ENCODE results near the gene HID1.

The HID1 gene

GRCh38 chr17:75003070-75003956 is 30.8 kb upstream of the HID1 start:
- Histone ChIP-seq H3K9ac (no peak overlapping the region), H3K4me2 (no peak overlapping the region), H3K79me2 (ENCODE audit: insufficient read depth, low read depth) (no peaks in the 10 kb centered on the region)

DNA sequence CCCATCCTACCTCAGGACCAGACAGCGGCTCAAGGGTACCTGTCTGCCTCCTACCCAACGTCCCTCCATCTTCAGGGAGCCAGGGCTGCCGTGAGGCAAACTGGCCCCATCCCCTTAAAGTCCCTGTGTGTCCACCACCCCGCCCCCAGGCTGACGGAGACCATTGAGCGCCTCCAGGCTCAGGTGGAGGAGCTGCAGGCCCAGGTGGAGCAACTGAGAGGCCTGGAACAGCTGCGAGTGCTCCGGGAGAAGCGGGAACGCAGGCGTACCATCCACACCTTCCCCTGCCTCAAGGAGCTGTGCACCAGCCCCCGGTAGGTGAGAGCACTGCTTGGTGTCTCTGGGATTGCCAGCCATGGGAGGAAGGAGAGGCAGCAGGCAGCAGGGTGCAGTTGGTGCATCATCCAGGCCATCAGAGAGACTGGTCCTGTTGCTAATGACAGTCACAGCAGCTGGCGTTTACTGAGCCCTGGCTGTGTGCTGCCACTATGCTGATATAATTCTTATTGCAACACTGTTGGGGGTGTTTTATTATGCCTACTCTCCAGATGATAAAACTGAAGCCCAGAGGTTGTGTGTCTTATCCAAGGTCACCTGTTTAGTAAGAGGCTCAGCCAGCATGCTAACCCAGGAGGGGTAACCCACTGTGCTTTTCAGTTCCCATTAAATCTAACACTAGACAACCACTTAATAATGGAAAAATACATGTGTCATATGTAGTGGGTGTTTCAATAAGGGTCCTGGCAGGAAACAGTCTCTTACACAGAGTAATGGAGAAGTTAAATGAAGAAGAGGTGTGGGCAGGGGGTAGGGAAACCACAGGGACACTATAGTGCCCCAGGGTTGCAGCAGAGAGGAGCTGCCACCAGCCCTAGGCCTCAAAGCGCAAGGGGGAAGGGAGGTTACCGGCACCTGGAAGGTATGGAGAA is 29.6 kb upstream of the HID1 start:
- no peak overlapping the region for H3K4me3 ChIP-seq (IDR thresholded peaks at IDR 0.05; ENCODE audit: insufficient read depth, low read depth, low read length)
- H3K9ac ChIP-seq, result no peak overlapping the region
- H2AFZ ChIP-seq (ENCODE audit: low read depth), result no peak overlapping the region
- TF ChIP-seq, protein P1, sequence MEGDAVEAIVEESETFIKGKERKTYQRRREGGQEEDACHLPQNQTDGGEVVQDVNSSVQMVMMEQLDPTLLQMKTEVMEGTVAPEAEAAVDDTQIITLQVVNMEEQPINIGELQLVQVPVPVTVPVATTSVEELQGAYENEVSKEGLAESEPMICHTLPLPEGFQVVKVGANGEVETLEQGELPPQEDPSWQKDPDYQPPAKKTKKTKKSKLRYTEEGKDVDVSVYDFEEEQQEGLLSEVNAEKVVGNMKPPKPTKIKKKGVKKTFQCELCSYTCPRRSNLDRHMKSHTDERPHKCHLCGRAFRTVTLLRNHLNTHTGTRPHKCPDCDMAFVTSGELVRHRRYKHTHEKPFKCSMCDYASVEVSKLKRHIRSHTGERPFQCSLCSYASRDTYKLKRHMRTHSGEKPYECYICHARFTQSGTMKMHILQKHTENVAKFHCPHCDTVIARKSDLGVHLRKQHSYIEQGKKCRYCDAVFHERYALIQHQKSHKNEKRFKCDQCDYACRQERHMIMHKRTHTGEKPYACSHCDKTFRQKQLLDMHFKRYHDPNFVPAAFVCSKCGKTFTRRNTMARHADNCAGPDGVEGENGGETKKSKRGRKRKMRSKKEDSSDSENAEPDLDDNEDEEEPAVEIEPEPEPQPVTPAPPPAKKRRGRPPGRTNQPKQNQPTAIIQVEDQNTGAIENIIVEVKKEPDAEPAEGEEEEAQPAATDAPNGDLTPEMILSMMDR (conservative IDR thresholded peaks at IDR 0.05; ENCODE audit: low read depth, low read length), result no peak
- no peaks in the 10 kb centered on the region for H4K20me1 ChIP-seq (ENCODE audit: insufficient read depth)
- H3K27ac ChIP-seq, result no peak overlapping the region
- no peaks in the 10 kb centered on the region for H3K27me3 ChIP-seq (ENCODE audit: insufficient read depth, low read depth)
- no peaks in the 10 kb centered on the region for H3K36me3 ChIP-seq (ENCODE audit: insufficient read depth)
- H3K4me1 ChIP-seq (ENCODE audit: low read depth, poor library complexity, severe bottlenecking), result no peaks in the 10 kb centered on the region
- H3K4me2 ChIP-seq, result no peak overlapping the region
- H3K79me2 ChIP-seq (ENCODE audit: insufficient read depth, low read depth), result no peaks in the 10 kb centered on the region

More at GRCh38 chr17:75003070-75003956, 30.8 kb upstream of the HID1 start:
- TF ChIP-seq, protein P1 (conservative IDR thresholded peaks at IDR 0.05; ENCODE audit: low read depth, low read length), result no peak
- Histone ChIP-seq H4K20me1 (ENCODE audit: insufficient read depth) (no peaks in the 10 kb centered on the region), H3K27me3 (ENCODE audit: insufficient read depth, low read depth) (no peaks in the 10 kb centered on the region), H2AFZ (ENCODE audit: low read depth) (no peak overlapping the region), H3K4me1 (ENCODE audit: low read depth, poor library complexity, severe bottlenecking) (no peaks in the 10 kb centered on the region), H3K4me3 (IDR thresholded peaks at IDR 0.05; ENCODE audit: insufficient read depth, low read depth, low read length) (no peak overlapping the region), H3K27ac (no peak overlapping the region), H3K36me3 (ENCODE audit: insufficient read depth) (no peaks in the 10 kb centered on the region)

GRCh38 chr17:74999523-74999922 is 27.0 kb upstream of the HID1 start:
- Histone ChIP-seq H3K4me1 (ENCODE audit: low read depth, poor library complexity, severe bottlenecking) (no peaks in the 10 kb centered on the region), H3K36me3 (ENCODE audit: insufficient read depth) (no peaks in the 10 kb centered on the region), H3K4me3 (IDR thresholded peaks at IDR 0.05; ENCODE audit: insufficient read depth, low read depth, low read length) (no peak overlapping the region), H3K9ac (no peak overlapping the region), H3K27me3 (ENCODE audit: insufficient read depth, low read depth) (no peaks in the 10 kb centered on the region), H3K27ac (no peak overlapping the region), H3K4me2 (no peak overlapping the region), H2AFZ (ENCODE audit: low read depth) (no peak overlapping the region), H4K20me1 (ENCODE audit: insufficient read depth) (no peaks in the 10 kb centered on the region), H3K79me2 (ENCODE audit: insufficient read depth, low read depth) (no peaks in the 10 kb centered on the region)
- TF ChIP-seq, protein P1 (conservative IDR thresholded peaks at IDR 0.05; ENCODE audit: low read depth, low read length), result no peak

- Histone ChIP-seq H4K20me1 (ENCODE audit: insufficient read depth) (no peaks in the 10 kb centered on the region), H3K27ac (no peak overlapping the region), H3K27me3 (ENCODE audit: insufficient read depth, low read depth) (no peaks in the 10 kb centered on the region), H3K4me3 (IDR thresholded peaks at IDR 0.05; ENCODE audit: insufficient read depth, low read depth, low read length) (no peak overlapping the region), H3K79me2 (ENCODE audit: insufficient read depth, low read depth) (no peaks in the 10 kb centered on the region), H3K36me3 (ENCODE audit: insufficient read depth) (no peaks in the 10 kb centered on the region), H3K4me1 (ENCODE audit: low read depth, poor library complexity, severe bottlenecking) (no peaks in the 10 kb centered on the region), H2AFZ (ENCODE audit: low read depth) (no peak overlapping the region), H3K9ac (no peak overlapping the region), H3K4me2 (no peak overlapping the region)
- TF ChIP-seq, protein P1 (conservative IDR thresholded peaks at IDR 0.05; ENCODE audit: low read depth, low read length), result no peak
Measured at GRCh38 chr17:74998783-74999182, 26.2 kb upstream of the HID1 start.
